ENCODE measurements around the gene SLC25A14. TPM values are rescaled to one million over a fixed set of nuclear protein-coding genes. Genes with fewer than 3 reads are reported as not detected.

Gene SLC25A14
- total and polyA plus RNA-seq, 2 of the 8 experiments (the other 6 are each of a cell fraction or from before 2014, with no cell fraction given): 9.3 to 14.2 TPM

GRCh38 chrX:130378024-130378669 is 38.4 kb downstream of the SLC25A14 start:
- Histone ChIP-seq H4K91ac (replicated peaks; ENCODE audit: insufficient read length, low read length) (no peak overlapping the region), H2BK20ac (ENCODE audit: low read length) (no peak overlapping the region), H3K4me3 (ENCODE audit: extremely low read depth in 1 of 4, insufficient read depth in 2 of 4, low read depth in 3 of 4, low read length in 4 of 4) (no peak overlapping the region), H3K23ac (ENCODE audit: insufficient read length) (no peak overlapping the region), H3K27me3 (replicated peaks in 1 of 4; ENCODE audit: control insufficient read depth in 3 of 4, extremely low read depth in 1 of 4, insufficient read depth in 3 of 4, low read length in 3 of 4) (no peaks in the 10 kb centered on the region), H3K18ac (ENCODE audit: extremely low read depth, low read length) (no peak overlapping the region), H3K9me3 (ENCODE audit: insufficient read depth in 2 of 2, low read depth in 1 of 2, low read length in 1 of 2) (no peaks in the 10 kb centered on the region), H3K9ac (replicated peaks in 1 of 4; ENCODE audit: extremely low read depth in 1 of 4, low read depth in 3 of 4, low read length in 3 of 4) (no peak overlapping the region), H3K36me3 (ENCODE audit: control insufficient read depth in 2 of 4, insufficient read depth in 4 of 4, low read length in 3 of 4) (no peaks in the 10 kb centered on the region), H2BK5ac (ENCODE audit: low read depth, low read length) (no peak overlapping the region), H4K5ac (ENCODE audit: insufficient read length, low read depth, low read length) (no peak overlapping the region), H3K27ac (ENCODE audit: low read depth, low read length) (no peak overlapping the region), H2BK15ac (ENCODE audit: low read length) (no peak overlapping the region), H2BK120ac (replicated peaks; ENCODE audit: low read depth, low read length) (no peak overlapping the region), H4K8ac (ENCODE audit: extremely low read depth, insufficient read depth, low read length) (no peak overlapping the region), H3K4me2 (ENCODE audit: insufficient read depth in 1 of 2, low read depth in 2 of 2, low read length in 2 of 2) (no peak overlapping the region), H3K14ac (ENCODE audit: insufficient read length) (no peak overlapping the region), H2AFZ (ENCODE audit: low read length) (no peak overlapping the region), H3K79me2 (ENCODE audit: control insufficient read depth in 1 of 2, insufficient read depth in 2 of 2, low read length in 2 of 2) (no peaks in the 10 kb centered on the region), H3K56ac (replicated peaks; ENCODE audit: insufficient read length, low read depth, low read length) (no peak overlapping the region), H3K4me1 (replicated peaks in 1 of 4; ENCODE audit: control insufficient read depth in 3 of 4, insufficient read depth in 4 of 4, low read length in 3 of 4) (no peaks in the 10 kb centered on the region), H3K23me2 (ENCODE audit: low read depth, low read length) (no peaks in the 10 kb centered on the region), H3K79me1 (ENCODE audit: low read depth, low read length) (no peaks in the 10 kb centered on the region), H2AK5ac (ENCODE audit: low read depth, low read length) (no peak overlapping the region), H2BK12ac (ENCODE audit: low read depth, low read length) (no peak overlapping the region), H4K20me1 (replicated peaks in 1 of 2; ENCODE audit: control insufficient read depth in 1 of 2, insufficient read depth in 2 of 2, low read length in 2 of 2) (no peaks in the 10 kb centered on the region), H3K4ac (replicated peaks; ENCODE audit: insufficient read length, low read depth, low read length) (no peak overlapping the region)
- TF ChIP-seq TEAD4 (IDR thresholded peaks at IDR 0.05; ENCODE audit: low read depth, low read length) (no peak), SAP30 (IDR thresholded peaks at IDR 0.05; ENCODE audit: insufficient read depth, insufficient replicate concordance, low read length) (no peak), TCF12 (IDR thresholded peaks at IDR 0.05; ENCODE audit: low read depth, low read length) (no peak), YY1 (IDR thresholded peaks at IDR 0.05; ENCODE audit: low read depth, low read length) (no peak), CREB1 (IDR thresholded peaks at IDR 0.05) (no peak), CEBPB (IDR thresholded peaks at IDR 0.05; ENCODE audit: low read depth, low read length) (no peak), RAD21 (IDR thresholded peaks at IDR 0.05 in 1 of 2, conservative IDR thresholded peaks at IDR 0.05 in 1 of 2; ENCODE audit: low read depth in 2 of 2, low read length in 2 of 2) (no peak), RFX5 (IDR thresholded peaks at IDR 0.05; ENCODE audit: borderline replicate concordance, low read depth, low read length) (no peak), JUND (IDR thresholded peaks at IDR 0.05; ENCODE audit: low read length) (no peak), PHF8 (conservative IDR thresholded peaks at IDR 0.05; ENCODE audit: low read depth, low read length) (no peak), CHD1 (IDR thresholded peaks at IDR 0.05; ENCODE audit: low read depth, low read length) (no peak)
- WGBS, 2 experiments (ENCODE audit: extremely low coverage in 1 of 2, insufficient coverage in 1 of 2, insufficient read length in 1 of 2, insufficient replicate concordance in 2 of 2, low coverage in 1 of 2, low lambda C conversion rate in 2 of 2, missing lambda C conversion rate in 1 of 2): 83% methylated on average over 5 of the region's 5 CpGs; no CpG with 5 or more reads in 1 of the 2 experiments
- ChIA-PET POLR2A (ENCODE audit: partially characterized antibody) (interaction anchor here (0.7 kb wide), 1 partner anchor 110 kb away, joined by 3 read pairs; no protein-coding TSS in a partner anchor), CTCF (ENCODE audit: partially characterized antibody) (no interaction called here)
- FAIRE-seq (no peak), DNase-seq (ENCODE audit: low read depth in 1 of 2, low spot score in 2 of 2) (no peak)
